CD4-positive, alpha-beta T cell treated with Interleukin-17A for 4 hours (primary cell): ENCODE measurements around the gene NPAS3.
A peak's percentile ranks its signal among the peaks of the same experiment; 100 is the strongest.

Experiments used
- DNase-seq: peaks from one replicate; pipeline ENCODE4 v3.0.0-alpha.2; 2020; ENCODE audit warnings: mixed read lengths

Gene NPAS3

DNA sequence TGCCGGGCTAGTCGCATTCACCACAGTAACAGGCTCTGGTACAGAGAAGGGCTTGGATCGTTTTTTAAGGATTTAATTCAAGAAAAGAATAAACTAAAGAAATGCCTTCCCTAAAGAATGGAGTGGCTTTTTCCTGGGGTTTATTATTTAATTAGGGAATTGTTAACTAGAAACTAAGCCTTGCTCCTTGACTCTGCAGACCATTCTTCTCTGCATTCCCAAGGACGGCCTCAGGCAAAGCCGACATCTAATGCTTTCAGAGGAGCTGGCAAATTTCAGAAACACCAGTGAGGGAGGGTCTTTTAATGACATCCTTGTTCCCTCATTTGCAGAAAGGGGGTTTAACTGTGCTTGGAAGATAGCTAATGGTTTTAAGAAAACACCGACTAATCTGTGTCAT, 838.2 kb downstream of the NPAS3 start:
- DNase-seq: no peak

DNA sequence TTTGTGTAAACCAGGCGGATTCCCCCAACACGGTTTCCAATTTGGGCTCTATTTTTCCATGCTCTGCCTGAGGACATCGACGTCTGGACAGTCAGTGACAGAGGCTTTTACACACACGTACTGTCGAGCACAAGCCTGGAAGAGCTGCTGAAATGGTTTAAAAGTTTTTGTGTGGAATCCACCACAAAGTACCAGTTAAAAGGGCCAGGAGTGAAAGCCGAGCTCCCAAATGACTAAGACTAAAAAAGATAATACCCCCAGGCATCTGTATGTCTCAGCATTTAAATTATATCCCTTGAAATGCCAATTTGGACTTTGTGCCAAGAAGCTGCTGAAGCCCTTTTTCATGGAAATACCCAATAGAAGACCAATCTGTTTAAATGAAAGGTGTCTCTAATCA, 839.0 kb downstream of the NPAS3 start:
- DNase-seq: no peak

DNA sequence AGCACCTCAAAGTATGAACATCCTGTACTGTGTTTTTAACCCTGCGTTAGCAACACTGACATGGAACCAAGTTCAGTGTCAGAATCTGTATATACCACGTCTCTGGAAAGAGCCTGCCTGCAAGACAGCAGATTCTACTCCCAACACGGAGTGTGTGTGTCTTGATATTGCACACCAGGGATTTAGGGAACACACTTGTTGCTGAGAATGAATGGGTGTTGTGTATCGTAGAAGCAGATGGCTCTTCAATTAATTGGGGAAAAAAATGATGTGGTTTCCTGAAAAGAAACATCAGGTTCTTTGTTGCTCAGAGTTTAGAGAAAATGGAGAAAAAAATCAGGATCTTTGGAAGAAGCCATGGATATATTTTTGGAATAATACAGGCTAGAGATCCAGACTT, 841.4 kb downstream of the NPAS3 start:
- DNase-seq: no peak

DNA sequence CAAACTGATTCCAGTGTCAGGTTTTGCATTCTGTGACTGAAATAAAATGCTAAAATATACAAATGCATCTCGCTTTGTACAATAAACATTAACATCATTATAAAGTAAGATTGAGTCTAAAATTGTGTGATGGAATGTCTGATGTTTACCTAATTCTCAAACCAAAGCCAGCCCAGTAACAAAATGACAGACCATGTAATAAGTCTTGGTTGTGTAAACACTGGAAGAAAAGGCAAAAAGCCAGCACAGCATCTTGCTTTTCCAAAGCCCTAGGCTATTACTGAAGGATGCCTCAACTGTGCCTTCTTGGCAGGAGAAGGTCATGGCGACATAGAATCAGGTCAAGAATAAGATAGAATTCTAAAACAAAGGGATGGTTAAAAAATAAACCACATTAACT, 842.6 kb downstream of the NPAS3 start:
- DNase-seq: no peak

DNA sequence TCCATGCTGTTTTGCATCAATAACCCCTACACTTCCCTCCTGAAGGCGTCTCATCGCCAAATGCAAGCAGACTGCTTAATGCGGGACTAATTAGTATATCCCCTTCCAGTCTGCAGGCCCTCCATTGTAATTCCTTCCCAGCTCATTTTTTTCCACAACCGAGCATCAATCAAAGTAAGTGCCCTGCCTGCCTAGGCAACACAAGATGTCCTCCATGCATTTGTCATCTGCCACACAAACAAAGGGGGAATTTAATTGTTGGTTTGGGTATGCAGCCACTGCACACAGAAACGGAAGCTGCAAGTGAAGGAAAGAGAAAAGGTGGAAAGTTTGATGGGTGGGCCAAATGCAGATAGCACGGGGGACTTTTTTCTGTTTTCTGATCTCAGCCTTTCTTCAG, 844.2 kb downstream of the NPAS3 start:
- DNase-seq: no peak

DNA sequence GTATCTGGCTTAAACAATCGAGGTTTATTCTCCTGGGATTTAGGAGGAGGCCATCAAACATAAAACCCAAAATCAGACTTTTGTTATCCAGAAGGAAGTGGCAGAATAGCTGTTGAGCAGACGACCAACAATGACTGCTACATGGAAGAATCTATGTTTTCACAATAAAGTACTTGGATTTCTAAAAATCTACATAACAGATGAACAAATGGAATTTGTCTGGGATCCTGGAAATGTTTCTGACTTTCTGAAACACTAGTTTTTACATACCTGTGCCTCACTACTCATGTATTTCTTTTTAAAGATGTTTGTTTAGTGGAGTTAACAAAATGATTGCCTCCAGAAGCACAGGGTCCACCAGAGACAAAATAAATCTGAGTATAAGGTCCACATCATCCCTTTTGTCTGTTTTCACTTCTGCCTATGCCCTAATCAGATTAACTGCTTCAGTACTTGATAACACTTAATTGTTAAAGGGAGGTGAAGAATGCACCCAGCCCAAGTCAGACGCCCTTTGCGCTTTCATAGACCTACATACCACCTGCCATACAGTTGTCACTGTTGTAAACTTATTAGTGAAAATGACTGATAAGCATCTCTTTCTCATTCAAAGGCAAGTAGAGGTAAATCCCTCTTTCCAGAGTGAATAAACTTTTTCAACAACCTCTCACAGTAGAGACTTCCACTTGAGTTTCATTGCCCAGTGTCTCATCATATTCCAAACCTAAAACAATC, 847.6 kb downstream of the NPAS3 start:
- no peak for DNase-seq

DNA sequence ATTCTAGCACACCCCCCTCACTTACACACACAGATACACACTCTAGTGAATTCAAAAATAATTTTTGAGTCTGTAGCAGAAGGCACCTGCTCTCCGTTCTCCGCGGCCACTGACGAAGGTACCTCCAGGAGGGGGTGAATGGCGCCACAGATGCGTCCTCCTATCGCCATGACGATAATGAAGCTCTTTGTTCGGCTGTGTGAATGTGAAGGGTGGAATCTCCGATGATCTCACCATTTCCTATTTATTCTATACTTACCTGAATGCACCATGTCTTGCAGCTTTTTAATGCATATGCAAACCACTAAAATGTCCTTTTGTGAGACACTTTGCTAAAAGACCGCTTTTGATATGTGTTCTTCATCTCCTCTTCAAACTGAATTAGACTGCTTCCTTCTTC, 849.5 kb downstream of the NPAS3 start:
- no peak for DNase-seq

DNA sequence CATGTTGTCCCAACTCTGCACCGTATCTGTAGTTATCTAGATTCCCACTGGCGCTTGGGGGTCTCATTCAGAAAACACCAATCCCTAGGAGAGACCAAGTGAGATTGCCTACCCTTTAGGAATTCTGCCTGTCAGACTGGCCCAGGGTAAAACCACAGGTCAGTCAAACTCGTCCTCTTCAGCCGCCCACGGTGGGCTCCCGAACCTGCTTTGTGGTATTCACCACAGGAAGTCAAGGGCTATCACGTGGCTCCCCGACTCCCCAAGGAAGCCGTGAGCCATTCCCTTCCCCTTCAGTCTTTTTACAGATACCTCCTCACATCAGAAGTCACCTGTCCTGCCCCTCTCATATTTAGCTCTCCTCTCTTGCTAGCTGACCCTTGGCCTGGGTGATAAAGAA, 852.3 kb downstream of the NPAS3 start:
- no peak for DNase-seq

DNA sequence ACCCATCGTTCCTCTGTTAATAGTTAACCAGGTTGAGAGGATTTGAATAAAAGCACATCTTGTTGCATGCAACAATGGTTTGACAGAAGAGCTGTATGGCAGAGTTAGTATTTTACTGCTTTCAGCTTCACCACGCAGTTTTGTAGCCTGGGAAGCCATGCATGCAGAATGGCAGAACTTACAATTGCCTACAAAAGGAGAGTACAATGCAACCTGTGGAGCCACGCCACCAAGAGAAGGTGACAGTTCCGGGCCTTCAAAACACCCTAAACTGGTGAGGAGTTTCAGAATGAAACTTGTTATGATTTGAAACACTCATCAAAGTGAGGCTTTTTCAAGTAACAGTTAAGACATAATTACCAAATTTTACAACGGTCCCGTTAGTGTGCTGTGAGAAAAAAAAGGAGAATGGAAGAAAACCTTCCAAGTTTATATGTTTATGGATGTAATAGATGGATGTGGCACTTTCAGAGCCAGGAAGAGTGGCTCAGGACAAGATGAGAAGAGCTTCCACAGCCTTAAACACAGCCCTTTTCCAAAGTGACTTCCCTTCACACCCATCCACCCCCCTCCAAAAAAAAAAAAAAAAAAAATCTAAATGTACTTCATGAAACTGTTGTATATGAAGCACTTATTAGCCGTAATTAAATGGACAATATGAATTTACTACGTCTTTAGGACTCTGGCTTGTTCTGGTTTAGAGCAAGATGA, 853.5 kb downstream of the NPAS3 start:
- DNase-seq: no peak

DNA sequence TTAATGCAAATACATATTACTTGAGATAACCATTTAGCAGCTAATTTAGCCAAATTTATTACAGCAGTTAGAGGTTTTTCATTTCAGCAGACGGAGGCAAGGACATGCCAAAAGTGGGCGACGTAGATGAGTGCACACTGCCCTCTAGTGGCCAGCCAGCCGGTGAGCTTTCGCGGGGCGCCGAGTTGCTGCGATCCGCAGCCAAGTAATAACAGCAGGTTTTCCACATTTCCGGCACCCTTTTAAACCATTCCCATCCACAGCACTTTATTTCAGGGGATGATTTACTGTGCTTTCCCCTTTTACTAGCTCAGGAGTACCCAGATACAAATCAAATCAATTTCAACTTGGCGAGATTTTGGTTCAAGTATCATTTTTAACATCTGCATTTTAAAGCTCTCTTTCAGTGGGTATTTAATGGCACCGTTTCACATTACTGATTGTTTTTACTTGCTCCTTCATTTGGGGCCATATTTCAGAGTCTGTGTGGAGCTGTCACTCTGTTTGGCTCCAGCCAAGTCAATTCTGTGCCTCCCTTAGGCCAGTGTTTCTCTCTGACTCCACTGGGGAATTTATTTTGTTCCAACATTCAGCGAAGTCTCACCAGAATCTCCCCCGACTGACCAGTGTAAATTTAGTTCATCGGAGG, 854.2 kb downstream of the NPAS3 start:
- DNase-seq: peak; percentile 72

DNA sequence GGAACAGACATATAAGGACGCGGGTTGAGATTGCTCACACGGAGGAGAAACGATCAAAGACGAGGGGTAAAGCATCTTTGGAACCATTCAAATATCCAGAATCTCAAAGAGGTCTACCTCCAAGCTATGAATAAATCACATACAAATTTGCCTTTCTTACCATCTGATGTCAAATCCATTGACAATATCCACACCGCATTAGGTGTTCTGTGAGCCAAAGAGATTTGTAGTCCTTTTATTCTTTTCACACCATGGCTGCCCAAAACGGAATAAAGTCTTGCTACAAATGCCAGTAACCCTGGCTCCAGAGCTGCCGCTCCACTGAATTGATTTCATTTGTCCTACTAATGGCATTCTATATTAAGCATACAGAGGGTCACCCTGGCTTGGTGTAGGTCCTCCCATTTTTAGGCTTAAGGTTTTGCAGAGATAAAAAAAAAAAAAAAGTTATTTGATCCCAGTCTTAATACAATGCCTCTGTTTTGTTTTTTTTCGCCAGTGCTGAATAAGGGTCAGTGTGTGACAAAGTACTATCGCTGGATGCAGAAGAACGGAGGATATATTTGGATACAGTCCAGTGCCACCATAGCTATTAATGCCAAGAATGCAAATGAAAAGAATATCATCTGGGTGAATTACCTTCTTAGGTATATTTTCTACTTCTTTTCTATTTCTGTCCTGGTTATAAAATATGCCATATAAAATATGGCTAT, 854.9 kb downstream of the NPAS3 start:
- DNase-seq: no peak

DNA sequence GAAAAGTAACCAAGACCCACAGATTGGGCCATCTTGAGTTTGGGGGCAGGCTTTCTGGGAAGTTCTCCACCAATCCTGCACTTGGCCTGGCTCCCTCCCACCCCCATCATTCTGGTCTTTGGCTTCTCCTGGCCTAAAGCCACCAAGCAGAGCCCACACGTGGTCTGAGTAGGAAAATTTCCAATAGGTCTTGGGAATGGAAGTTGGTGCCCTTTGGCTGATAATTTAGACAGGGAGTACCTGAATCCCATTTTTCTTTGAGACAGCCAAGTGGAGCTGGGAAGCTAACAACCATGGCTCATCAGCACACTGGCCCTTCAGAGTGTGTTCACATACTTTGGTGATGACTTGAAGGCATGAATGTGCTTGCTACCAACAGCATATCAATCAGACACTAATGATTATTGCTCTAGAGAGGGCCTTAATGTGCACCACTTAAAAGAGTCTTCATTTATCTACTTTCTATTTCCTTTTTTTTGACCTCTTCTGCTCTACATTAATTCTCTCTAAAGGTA, 856.2 kb downstream of the NPAS3 start:
- DNase-seq: no peak

DNA sequence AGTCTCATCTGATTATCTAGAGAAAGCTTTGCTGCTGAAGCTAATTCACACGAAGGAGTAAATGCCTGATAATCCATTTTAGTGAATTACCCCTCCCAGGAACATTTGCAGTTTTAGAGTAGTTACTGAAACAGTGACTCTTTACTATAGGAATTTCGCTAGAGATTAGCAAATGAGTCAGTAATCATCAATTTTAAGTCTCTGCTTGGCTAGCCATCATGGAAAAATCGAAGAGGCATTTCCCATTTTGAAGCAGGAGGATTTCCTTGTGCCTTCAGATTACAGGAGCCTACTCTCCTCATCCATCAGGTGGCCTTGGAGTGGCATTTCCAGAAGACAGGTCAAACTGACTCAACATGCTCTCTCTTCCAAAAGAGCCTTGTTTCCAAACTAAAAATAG, 857.7 kb downstream of the NPAS3 start:
- DNase-seq: no peak

DNA sequence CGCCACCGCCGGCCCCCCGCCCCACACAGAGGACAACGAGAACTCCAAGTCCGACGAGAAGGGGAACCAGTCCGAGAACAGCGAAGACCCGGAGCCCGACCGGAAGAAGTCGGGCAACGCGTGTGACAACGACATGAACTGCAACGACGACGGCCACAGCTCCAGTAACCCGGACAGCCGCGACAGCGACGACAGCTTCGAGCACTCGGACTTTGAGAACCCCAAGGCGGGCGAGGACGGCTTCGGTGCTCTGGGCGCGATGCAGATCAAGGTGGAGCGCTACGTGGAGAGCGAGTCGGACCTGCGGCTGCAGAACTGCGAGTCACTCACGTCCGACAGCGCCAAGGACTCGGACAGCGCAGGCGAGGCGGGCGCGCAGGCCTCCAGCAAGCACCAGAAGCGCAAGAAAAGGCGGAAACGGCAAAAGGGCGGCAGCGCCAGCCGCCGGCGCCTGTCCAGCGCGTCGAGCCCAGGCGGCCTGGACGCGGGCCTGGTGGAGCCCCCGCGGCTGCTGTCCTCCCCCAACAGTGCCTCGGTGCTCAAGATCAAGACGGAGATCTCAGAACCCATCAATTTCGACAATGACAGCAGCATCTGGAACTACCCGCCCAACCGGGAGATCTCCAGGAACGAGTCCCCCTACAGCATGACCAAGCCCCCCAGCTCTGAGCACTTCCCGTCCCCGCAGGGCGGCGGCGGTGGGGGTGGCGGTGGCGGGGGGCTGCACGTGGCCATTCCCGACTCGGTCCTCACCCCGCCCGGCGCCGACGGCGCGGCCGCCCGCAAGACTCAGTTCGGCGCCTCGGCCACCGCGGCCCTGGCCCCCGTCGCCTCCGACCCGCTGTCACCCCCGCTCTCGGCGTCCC, 861.3 kb downstream of the NPAS3 start:
- no peak for DNase-seq

DNA sequence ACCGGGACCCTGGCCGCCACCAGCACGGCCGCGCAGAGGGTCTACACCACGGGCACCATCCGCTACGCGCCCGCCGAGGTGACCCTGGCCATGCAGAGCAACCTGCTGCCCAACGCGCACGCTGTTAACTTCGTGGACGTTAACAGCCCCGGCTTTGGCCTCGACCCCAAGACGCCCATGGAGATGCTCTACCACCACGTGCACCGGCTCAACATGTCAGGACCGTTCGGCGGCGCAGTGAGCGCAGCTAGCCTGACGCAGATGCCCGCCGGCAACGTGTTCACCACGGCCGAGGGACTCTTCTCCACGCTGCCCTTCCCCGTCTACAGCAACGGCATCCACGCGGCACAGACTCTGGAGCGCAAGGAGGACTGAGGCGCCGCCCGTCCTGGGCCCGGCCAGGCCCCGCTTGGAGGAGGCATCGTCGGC, 862.1 kb downstream of the NPAS3 start:
- no peak for DNase-seq

DNA sequence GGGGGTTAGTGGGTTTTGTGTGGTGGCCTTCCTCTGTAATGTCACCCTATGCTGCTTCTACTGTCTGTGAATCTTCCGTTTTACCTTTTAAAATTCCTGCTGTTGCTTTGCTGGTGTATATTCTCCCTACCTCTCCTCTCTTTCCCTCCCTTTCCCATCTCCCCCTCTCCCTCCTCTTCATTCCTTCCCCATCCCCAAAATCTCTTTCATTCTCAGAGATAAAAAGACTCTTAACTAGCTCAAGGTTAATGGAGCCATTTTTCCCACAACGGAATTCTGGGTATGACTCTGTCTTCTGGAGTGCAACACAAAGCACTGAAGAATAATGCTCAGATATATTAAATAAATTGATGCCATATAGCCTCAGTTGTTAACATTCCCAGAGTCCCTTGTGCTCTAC, 864.1 kb downstream of the NPAS3 start:
- DNase-seq: no peak

DNA sequence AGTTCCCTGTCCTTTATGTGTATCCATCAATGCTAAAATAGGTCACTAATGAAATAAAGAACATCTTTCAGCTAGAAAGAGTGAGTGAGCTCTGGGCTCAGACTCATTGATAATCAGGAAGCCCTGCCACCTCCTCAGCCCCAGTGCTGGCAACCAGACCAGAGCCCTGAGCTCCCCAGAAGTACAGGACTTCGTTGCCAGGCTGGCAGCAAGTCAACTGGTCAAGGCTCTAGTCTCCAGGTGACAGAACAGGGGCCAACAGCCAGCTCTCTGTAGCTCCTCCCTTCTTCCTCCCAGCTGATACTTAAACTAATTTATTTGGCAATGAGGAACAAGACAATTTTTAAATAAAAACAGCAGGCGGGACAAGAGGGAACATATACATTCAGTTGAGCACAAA, 866.9 kb downstream of the NPAS3 start:
- no peak for DNase-seq

DNA sequence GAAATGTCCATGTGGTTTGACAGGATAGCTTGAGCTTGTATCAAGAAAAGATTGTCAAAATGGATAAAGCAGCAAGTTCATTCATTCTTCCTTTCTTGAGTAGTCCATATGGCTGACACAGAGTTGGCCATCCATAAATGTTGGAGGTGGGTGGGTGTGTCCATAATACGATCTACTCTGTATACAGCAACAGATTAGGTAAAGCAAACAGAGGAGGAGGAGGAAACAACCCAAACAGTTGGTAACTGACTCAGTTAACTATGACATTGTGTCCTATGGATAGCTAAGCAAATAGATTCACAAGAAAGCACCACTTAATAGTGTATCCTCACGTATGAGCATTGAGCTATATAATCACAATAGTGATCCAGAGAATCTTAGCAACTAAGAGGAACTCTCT, 868.2 kb downstream of the NPAS3 start:
- DNase-seq: no peak

DNA sequence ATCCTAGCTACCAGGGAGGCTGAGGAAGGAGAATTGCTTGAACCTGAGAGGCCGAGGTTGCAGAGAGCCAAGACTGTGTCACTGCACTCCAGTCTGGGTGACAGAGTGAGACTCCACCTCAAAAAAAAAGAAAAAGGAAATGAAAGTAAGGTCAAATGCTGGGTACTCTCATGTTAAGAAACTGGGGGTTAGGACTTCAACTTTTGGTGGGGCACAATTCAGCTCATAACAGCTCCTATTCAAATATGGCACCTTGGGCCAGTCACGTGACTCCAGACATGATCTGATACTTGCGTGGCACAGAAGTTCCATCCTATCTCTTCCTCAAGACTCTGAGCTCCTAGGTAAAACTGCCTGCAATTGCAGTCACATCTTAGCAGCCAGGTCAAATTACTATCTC, 869.5 kb downstream of the NPAS3 start:
- no peak for DNase-seq

DNA sequence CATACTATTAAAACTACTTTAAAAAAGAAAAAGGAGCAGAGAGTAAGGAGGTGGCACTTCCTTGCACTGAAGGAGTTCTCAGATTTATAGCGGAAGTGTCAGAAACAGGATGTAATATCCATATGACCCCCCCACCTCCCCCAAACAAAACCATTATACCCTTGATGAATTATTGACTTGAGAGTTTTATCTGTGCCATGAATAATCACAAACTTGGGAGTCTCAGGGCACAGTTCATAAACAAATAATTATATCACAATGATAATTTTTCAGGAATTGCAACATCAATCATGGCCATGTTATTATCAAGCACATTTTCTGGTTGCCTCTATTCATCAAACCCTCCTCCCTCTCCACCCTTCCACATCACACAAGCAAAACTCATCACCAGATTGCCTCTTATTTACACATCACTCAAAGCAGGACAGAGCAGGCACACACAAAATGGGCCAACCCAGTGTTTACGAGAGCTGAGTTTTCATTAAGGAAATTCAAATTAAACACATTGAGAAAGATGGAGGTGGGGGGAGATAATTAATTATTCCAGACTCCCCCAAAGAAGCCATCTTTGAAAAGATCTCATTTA, 870.8 kb downstream of the NPAS3 start:
- DNase-seq: no peak

DNA sequence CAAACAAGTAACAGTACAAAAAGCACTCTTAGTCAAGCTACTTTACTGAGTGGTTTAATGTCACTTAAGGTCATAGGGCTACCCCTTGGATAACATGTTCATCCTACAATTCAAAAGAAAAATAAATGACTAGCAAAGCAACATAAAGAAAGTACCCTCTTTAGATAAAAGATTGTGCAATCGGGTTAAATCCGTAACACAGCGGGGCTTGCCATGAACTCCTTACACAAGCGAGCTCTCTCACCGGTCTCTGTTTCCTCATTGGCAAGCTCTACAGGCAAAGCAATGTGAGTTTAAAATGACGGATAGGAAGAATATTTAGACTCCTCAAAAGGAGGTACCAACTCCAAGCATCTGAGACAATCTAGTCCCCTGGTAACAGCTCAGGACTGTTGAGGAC, 871.6 kb downstream of the NPAS3 start:
- DNase-seq: no peak

DNA sequence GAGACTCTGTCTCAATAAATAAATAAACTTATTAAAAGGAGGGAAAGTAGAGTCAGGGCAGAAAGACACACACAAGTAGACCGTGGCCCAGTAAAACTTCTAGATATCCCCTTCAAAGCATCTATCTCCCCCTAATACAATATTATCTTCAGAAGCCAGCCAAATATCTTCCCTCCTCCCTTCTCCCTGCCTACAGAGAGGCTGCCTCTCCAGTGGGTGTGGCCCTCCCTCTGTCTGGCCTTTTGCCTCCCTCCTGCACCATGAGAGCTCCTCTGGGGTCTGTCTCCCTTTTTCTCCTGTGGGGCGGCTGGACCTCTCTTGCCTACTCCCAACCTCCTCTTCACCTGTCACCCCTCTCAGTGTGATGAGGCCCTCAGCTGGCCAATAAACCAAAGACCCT, 873.0 kb downstream of the NPAS3 start:
- no peak for DNase-seq
